Measurements from ENCODE around the gene GJB5.

- TF ChIP-seq CTCF (IDR thresholded peaks at IDR 0.05; ENCODE audit: low read length) (no peak), EZH2 (IDR thresholded peaks at IDR 0.05; ENCODE audit: borderline replicate concordance, low read length) (no peak)
Observed at GRCh38 chr1:34777519-34778321, 22.9 kb downstream of the GJB5 start.

All from OCI-LY1 (cell line).